ENCODE results near the gene TEAD3. TPM values are rescaled to one million over a fixed set of nuclear protein-coding genes. Genes with fewer than 3 reads are reported as not detected.

The TEAD3 gene
- total RNA-seq, 1 donor from 2014 or later, result 19.8 TPM

- H3K4me3 ChIP-seq, result no peak overlapping the region
- H3K9me3 ChIP-seq, result no peaks in the 10 kb centered on the region
- no peak overlapping the region for H3K27ac ChIP-seq
Measured at GRCh38 chr6:35501784-35502183, 4.9 kb upstream of the TEAD3 start.

GRCh38 chr6:35500782-35501181 is 3.9 kb upstream of the TEAD3 start:
- peaks cover 3 to 10% of the 10 kb centered on the region in 2 donors for H3K4me1 ChIP-seq
- no peaks in the 10 kb centered on the region for H3K36me3 ChIP-seq
- H3K9me3 ChIP-seq, result no peaks in the 10 kb centered on the region
- no peak for DNase-seq (ENCODE audit: low spot score in 2 of 2)
- no peak for TF ChIP-seq CTCF (IDR thresholded peaks at IDR 0.05)
- intact Hi-C loops (cut with DNase I), result no loop called here
- H3K27me3 ChIP-seq, result peaks cover 6% of the 10 kb centered on the region
- no peak overlapping the region for H3K27ac ChIP-seq
- H3K4me3 ChIP-seq, result no peak overlapping the region

More at GRCh38 chr6:35501784-35502183, 4.9 kb upstream of the TEAD3 start:
- Histone ChIP-seq H3K36me3 (no peaks in the 10 kb centered on the region), H3K27me3 (peaks cover 10% of the 10 kb centered on the region), H3K4me1 (peaks cover 3 to 10% of the 10 kb centered on the region in 2 donors)
- intact Hi-C loops (cut with DNase I), result no loop called here
- DNase-seq (ENCODE audit: low spot score in 2 of 2), result no peak
- TF ChIP-seq CTCF (IDR thresholded peaks at IDR 0.05), result no peak

DNA sequence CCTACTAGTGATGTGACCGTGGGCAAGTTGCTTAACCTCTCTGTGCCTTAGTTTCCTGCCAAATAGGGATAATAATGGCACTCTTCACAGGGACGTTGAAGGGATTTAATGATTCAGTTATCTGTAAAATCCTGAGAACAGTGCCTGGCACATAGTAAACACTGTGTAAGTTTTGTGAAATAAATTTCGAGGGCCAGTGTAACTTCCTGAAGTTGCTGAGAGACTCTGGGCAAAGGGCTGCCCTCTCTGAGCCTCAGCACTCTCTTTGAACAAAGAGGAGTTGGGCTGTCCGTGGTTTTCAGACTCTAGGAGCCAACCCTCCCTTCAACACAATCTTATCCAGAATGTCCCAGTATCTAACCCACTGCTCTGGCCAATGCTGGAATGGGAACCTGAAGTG is 2.5 kb upstream of the TEAD3 start:
- no peaks in the 10 kb centered on the region for H3K9me3 ChIP-seq
- peaks cover 6% of the 10 kb centered on the region for H3K27me3 ChIP-seq
- intact Hi-C loops (cut with DNase I), result loop anchor here (5.0 kb wide), 2 partner anchors 528 to 698 kb away; partner anchors contain the start of genes BRPF3 and MAPK14
- H3K36me3 ChIP-seq, result no peaks in the 10 kb centered on the region
- TF ChIP-seq CTCF (IDR thresholded peaks at IDR 0.05), result no peak
- no peak for DNase-seq (ENCODE audit: low spot score in 2 of 2)
- no peak overlapping the region for H3K27ac ChIP-seq
- peaks cover 9 to 16% of the 10 kb centered on the region in 2 donors for H3K4me1 ChIP-seq
- H3K4me3 ChIP-seq, result no peak overlapping the region

DNA sequence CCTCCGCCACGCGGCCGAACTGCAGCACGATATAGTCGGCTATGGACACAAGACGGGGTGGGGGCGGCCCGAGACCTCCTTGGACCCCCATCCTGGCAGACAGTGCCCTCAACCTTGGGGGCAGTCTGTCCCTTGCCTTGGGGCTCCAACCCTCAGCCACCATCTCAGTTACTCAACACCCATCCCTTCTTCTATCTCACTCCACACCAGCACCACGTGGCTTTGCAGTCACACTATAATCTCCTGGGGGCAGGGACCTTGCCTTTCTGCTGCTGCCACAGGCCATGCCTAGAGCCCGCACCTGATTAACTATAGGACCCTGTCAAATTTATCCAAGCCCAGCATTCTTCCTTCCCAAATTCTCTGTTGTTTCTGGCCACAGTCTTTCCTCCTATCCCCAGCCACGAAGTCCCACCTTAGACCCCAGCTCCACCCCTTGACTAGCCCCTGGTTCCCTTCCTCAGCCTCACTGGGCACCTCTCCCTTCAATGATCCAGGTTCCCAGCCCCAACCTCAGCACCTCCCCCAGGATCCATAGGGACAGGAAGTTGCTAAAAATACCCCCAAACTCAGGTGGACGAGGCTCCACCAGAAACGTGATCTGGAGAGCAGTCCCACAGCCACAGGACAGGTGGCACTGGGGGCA is 1.7 kb upstream of the TEAD3 start:
- Histone ChIP-seq H3K4me3 (peak overlapping the region; percentile 96 to 98), H3K4me1 (peaks cover 15 to 21% of the 10 kb centered on the region in 2 donors), H3K9me3 (no peaks in the 10 kb centered on the region), H3K27ac (peak overlapping the region in 1 of 2 donors; percentile 99), H3K36me3 (no peaks in the 10 kb centered on the region), H3K27me3 (peaks cover 3% of the 10 kb centered on the region)
- DNase-seq (ENCODE audit: low spot score in 2 of 2), result no peak
- no peak for TF ChIP-seq CTCF (IDR thresholded peaks at IDR 0.05)
- intact Hi-C loops (cut with DNase I), result loop anchor here (5.0 kb wide), 2 partner anchors 529 to 699 kb away; partner anchors contain the start of genes BRPF3 and MAPK14

GRCh38 chr6:35497571-35498421 is 917 bp upstream of the TEAD3 start:
- peak in 1 of 2 donors; percentile 86 for DNase-seq (ENCODE audit: low spot score in 2 of 2)
- Histone ChIP-seq H3K27ac (peak overlapping the region; percentile 99 to 100), H3K36me3 (no peaks in the 10 kb centered on the region), H3K4me1 (peaks cover 16 to 23% of the 10 kb centered on the region in 2 donors), H3K27me3 (no peaks in the 10 kb centered on the region), H3K9me3 (no peaks in the 10 kb centered on the region), H3K4me3 (peak overlapping the region; percentile 96 to 98)
- intact Hi-C loops (cut with DNase I), result loop anchor here (1.0 to 5.0 kb wide), 4 partner anchors 29 to 700 kb away; partner anchors contain the start of genes BRPF3, FANCE, MAPK14 and RPL10A
- TF ChIP-seq CTCF (IDR thresholded peaks at IDR 0.05), result no peak

Data from ascending aorta (tissue), 2 donors.